Endothelial cell of umbilical vein (primary cell): ENCODE results near the gene KCTD13. TPM values are rescaled to one million over a fixed set of nuclear protein-coding genes. Genes with fewer than 3 reads are reported as not detected.

Source experiments
- BruUV-seq: library from RNA; stranded (reverse); fragments of 400-500 nt; replicated peaks from 2 replicates; lab custom pipeline; 2021; lab: Mats Ljungman, UMichigan
- CTCF ChIA-PET: fragments of 300-600, 350-600 bp; sonication (Branson Sonifier 250); formaldehyde crosslinking; loops from one replicate; lab custom pipeline; 2021; ENCODE audit warnings: antibody characterized with exemption, inconsistent platforms; lab: Charles Lee
- POLR2A ChIA-PET: fragments of 300-600, 350-600 bp; sonication (Branson Sonifier 250); formaldehyde crosslinking; loops from one replicate; lab custom pipeline; 2021; ENCODE audit warnings: antibody characterized with exemption, inconsistent platforms; lab: Charles Lee
- DNase-seq: peaks from one replicate; pipeline ENCODE4 v3.0.0-alpha.2; 2011; ENCODE audit warnings: low read depth, low spot score
- FAIRE-seq: peaks from 2 replicates; lab custom pipeline; 2011; peaks lifted over from hg19 to GRCh38; lab: Jason Lieb, UNC
- H2AFZ ChIP-seq: 2 replicates; pipeline ENCODE4 v1.6.0; 2012; ENCODE audit warnings: low read depth, low read length, control low read depth, inconsistent platforms
- H3K27ac ChIP-seq: 2 replicates; pipeline ENCODE4 v1.5.1; 2011; ENCODE audit warnings: low read depth, mild to moderate bottlenecking, control low read depth, low read length, moderate library complexity; ENCODE audit not compliant: insufficient read depth
- H3K27me3 ChIP-seq, 2 experiments: 2 replicates each; pipeline versions ENCODE4 v1.6.0 to v1.6.1; 2011; ENCODE audit warnings: low read length in 2 of 2, mixed read lengths in 1 of 2; ENCODE audit not compliant: control insufficient read depth in 2 of 2, insufficient read depth in 2 of 2
- H3K36me3 ChIP-seq, 2 experiments: 2 replicates in 1 of 2; 3 replicates in 1 of 2; pipeline ENCODE4 v1.5.1; 2011; ENCODE audit warnings: low read length in 2 of 2, mild to moderate bottlenecking in 1 of 2, moderate library complexity in 1 of 2; ENCODE audit not compliant: control insufficient read depth in 2 of 2, insufficient read depth in 2 of 2; ENCODE audit errors: extremely low read depth in 1 of 2
- H3K4me1 ChIP-seq: 3 replicates; pipeline ENCODE4 v1.5.1; 2011; ENCODE audit warnings: mild to moderate bottlenecking, low read length; ENCODE audit not compliant: control insufficient read depth, insufficient read depth; ENCODE audit errors: extremely low read depth
- H3K4me2 ChIP-seq: 2 replicates; pipeline ENCODE4 v1.6.1; 2011; ENCODE audit warnings: low read length, control low read depth, mixed read lengths; ENCODE audit not compliant: insufficient read depth
- H3K4me3 ChIP-seq, 3 experiments: fragments of 200-600 bp in 1 of 3; sonication (generic), shearing (Covaris generic) in 1 of 3; replicated peaks in 1 of 3; 2 replicates each; pipeline ENCODE4 v1.5.1; 2011 to 2016; ENCODE audit warnings: control low read depth in 3 of 3, low read length in 3 of 3, mild to moderate bottlenecking in 2 of 3, inconsistent platforms in 1 of 3, low read depth in 1 of 3, moderate library complexity in 1 of 3; ENCODE audit not compliant: insufficient read depth in 1 of 3
- H3K79me2 ChIP-seq: 2 replicates; pipeline ENCODE4 v1.6.0; 2012; ENCODE audit warnings: low read length, inconsistent platforms; ENCODE audit not compliant: control insufficient read depth, insufficient read depth
- H3K9ac ChIP-seq: replicated peaks from 2 replicates; pipeline ENCODE3; 2011; ENCODE audit warnings: low read length, control low read depth; ENCODE audit not compliant: insufficient read depth; ENCODE audit errors: extremely low read depth
- H3K9me1 ChIP-seq: replicated peaks from 3 replicates; pipeline ENCODE4 v1.6.0; 2011; ENCODE audit warnings: mild to moderate bottlenecking, low read length; ENCODE audit not compliant: control insufficient read depth, insufficient read depth; ENCODE audit errors: extremely low read depth
- H3K9me3 ChIP-seq: replicated peaks from 2 replicates; pipeline ENCODE4 v1.5.1; 2012; ENCODE audit warnings: low read length, inconsistent platforms; ENCODE audit not compliant: control insufficient read depth, insufficient read depth
- H4K20me1 ChIP-seq: replicated peaks from 2 replicates; pipeline ENCODE3; 2011; ENCODE audit warnings: mild to moderate bottlenecking, low read length; ENCODE audit not compliant: control insufficient read depth, insufficient read depth; ENCODE audit errors: extremely low read depth
- CTCF ChIP-seq, 2 donors: IDR thresholded peaks; 1 replicate in 1 of 2; 2 replicates in 1 of 2; pipeline ENCODE4 v1.5.1; 2011; ENCODE audit warnings: low read length in 2 of 2, mild to moderate bottlenecking in 2 of 2, moderate library complexity in 2 of 2, control low read depth in 1 of 2, inconsistent platforms in 1 of 2, low read depth in 1 of 2; ENCODE audit not compliant: insufficient read depth in 1 of 2; ENCODE audit errors: extremely low read depth in 1 of 2
- EZH2 ChIP-seq: IDR thresholded peaks from 2 replicates; pipeline ENCODE4 v1.6.1; 2012; ENCODE audit warnings: borderline replicate concordance, low read depth, mild to moderate bottlenecking, moderate library complexity, low read length, inconsistent platforms; ENCODE audit not compliant: severe bottlenecking
- FOS ChIP-seq: IDR thresholded peaks from 2 replicates; pipeline ENCODE4 v1.6.1; 2011; ENCODE audit warnings: mild to moderate bottlenecking, low read length, moderate library complexity, borderline replicate concordance; ENCODE audit not compliant: insufficient read depth
- GATA2 ChIP-seq: IDR thresholded peaks from 2 replicates; pipeline ENCODE4 v1.7.0; 2011; ENCODE audit warnings: low read depth, mild to moderate bottlenecking, moderate library complexity, mixed read lengths, low read length; ENCODE audit not compliant: insufficient read length, insufficient read depth
- JUN ChIP-seq: IDR thresholded peaks from 2 replicates; pipeline ENCODE4 v1.6.1; 2011; ENCODE audit warnings: borderline replicate concordance, low read depth; ENCODE audit not compliant: insufficient read length, insufficient read depth
- MAX ChIP-seq: IDR thresholded peaks from 2 replicates; pipeline ENCODE4 v1.6.1; 2011; ENCODE audit not compliant: insufficient read depth, insufficient read length
- MYC ChIP-seq: IDR thresholded peaks from one replicate; pipeline ENCODE4 v1.6.1; 2011; ENCODE audit warnings: mild to moderate bottlenecking, low read depth, low read length
- POLR2A ChIP-seq: IDR thresholded peaks from 2 replicates; pipeline ENCODE4 v1.6.1; 2012; ENCODE audit warnings: low read depth, mild to moderate bottlenecking, control low read depth, low read length
- POLR2AphosphoS5 ChIP-seq: IDR thresholded peaks from 2 replicates; pipeline ENCODE4 v1.6.1; 2012; ENCODE audit warnings: low read depth, mild to moderate bottlenecking, control low read depth, low read length, moderate library complexity; ENCODE audit not compliant: insufficient read depth
- dilution Hi-C: fragments of 300-500 bp; cut with MboI; formaldehyde crosslinking; loops from one replicate; pipeline ENCODE4 v1.15.0; 2019; ENCODE audit warnings: low sequenced_read_pairs; ENCODE audit not compliant: extremely low pct_ligation_motif_present
- intact Hi-C: fragments of 100-400 bp; cut with micrococcal nuclease; formaldehyde crosslinking; loops from one replicate; pipeline ENCODE4 v1.10.0; 2022
- polyA plus RNA-seq, 4 experiments: library from polyadenylated mRNA; depleted of rRNA in 3 of 4; stranded (reverse) in 3 of 4; unstranded in 1 of 4; fragments of >200 nt; gene quantifications; 2 replicates each; pipeline versions ENCODE4 v1.2.1 to v1.2.3, GENCODE V29; 2011 to 2012; ENCODE audit warnings: missing spikeins in 1 of 4
- total RNA-seq: library from RNA; stranded (reverse); gene quantifications from 2 replicates; pipeline ENCODE4 v1.2.3, GENCODE V29; 2021

KCTD13 gene
- total and polyA plus RNA-seq, 2 donors (not counting 3 experiments of a cell fraction or from before 2014, with no cell fraction given), result 22.6 to 24.2 TPM

- Histone ChIP-seq H3K9me3 (no peaks in the 10 kb centered on the region), H4K20me1 (no peaks in the 10 kb centered on the region), H3K27me3 (peaks cover 5 to 8% of the 10 kb centered on the region in 2 experiments), H3K9me1 (no peaks in the 10 kb centered on the region), H3K4me2 (no peak overlapping the region), H3K9ac (no peak overlapping the region), H3K36me3 (no peaks in the 10 kb centered on the region), H2AFZ (no peak overlapping the region), H3K4me1 (peaks cover 5% of the 10 kb centered on the region), H3K27ac (no peak overlapping the region), H3K79me2 (no peaks in the 10 kb centered on the region), H3K4me3 (no peak overlapping the region)
- BruUV-seq, result no TSS peak
- no peak for TF ChIP-seq JUN
- TF ChIP-seq GATA2, result no peak
- TF ChIP-seq EZH2, result no peak
- TF ChIP-seq POLR2A, result no peak
- TF ChIP-seq MAX, result no peak
- no peak for TF ChIP-seq POLR2AphosphoS5
- DNase-seq (no peak), FAIRE-seq (no peak)
- CTCF ChIA-PET, result interaction anchor here (1.0 to 1.5 kb wide), 4 partner anchors 8 to 104 kb away, joined by 3 to 5 read pairs (median 4); partner anchors contain the start of gene CDIPT
- dilution Hi-C loops, result no loop called here
- intact Hi-C loops, result loop anchor here (10.0 kb wide), 1 partner anchor 77 kb away; the partner anchor contains the start of gene MVP
- POLR2A ChIA-PET, result no interaction called here
These were observed 24.4 kb downstream of the KCTD13 start for GRCh38 chr16:29901607-29901945.

GRCh38 chr16:29900888-29901606, 25.0 kb downstream of the KCTD13 start:
- DNase-seq (no peak), FAIRE-seq (no peak)
- no peak overlapping the region for H3K27ac ChIP-seq
- H4K20me1 ChIP-seq, result no peaks in the 10 kb centered on the region
- BruUV-seq, result no TSS peak
- no peaks in the 10 kb centered on the region for H3K9me1 ChIP-seq
- H3K27me3 ChIP-seq, result peaks cover 5 to 8% of the 10 kb centered on the region in 2 experiments
- H3K4me1 ChIP-seq, result peaks cover 5% of the 10 kb centered on the region
- no peaks in the 10 kb centered on the region for H3K9me3 ChIP-seq
- peak overlapping the region; percentile 81 for H2AFZ ChIP-seq
- TF ChIP-seq CTCF (IDR thresholded peaks at IDR 0.05; ENCODE audit: extremely low read depth in 1 of 2, insufficient read depth in 1 of 2, low read depth in 1 of 2, low read length in 2 of 2) (no peak), GATA2 (no peak), EZH2 (no peak), JUN (no peak), POLR2A (no peak), POLR2AphosphoS5 (no peak), MAX (no peak), FOS (no peak), MYC (no peak)
- ChIA-PET CTCF (interaction anchor here (0.7 to 2.1 kb wide), 10 partner anchors 9 to 201 kb away, joined by 3 to 9 read pairs (median 4); partner anchors contain the start of genes CDIPT and KCTD13), POLR2A (interaction anchor here (0.9 kb wide), 1 partner anchor 25 kb away, joined by 3 read pairs; the partner anchor contains the start of gene KCTD13)
- H3K79me2 ChIP-seq, result no peaks in the 10 kb centered on the region
- dilution Hi-C loops, result no loop called here
- no peaks in the 10 kb centered on the region for H3K36me3 ChIP-seq
- H3K9ac ChIP-seq, result no peak overlapping the region
- H3K4me3 ChIP-seq, result peak overlapping the region in 2 of 3 experiments; percentile 26 to 46
- intact Hi-C loops, result loop anchor here (10.0 kb wide), 1 partner anchor 76 kb away; the partner anchor contains the start of gene MVP
- H3K4me2 ChIP-seq, result peak overlapping the region; percentile 80
